Measurements from ENCODE around the gene PRIM2. TPM values are rescaled to one million over a fixed set of nuclear protein-coding genes. Genes with fewer than 3 reads are reported as not detected.
"Not testable (repeated sequence)": the region's sequence is repeated elsewhere in the genome, so short reads cannot be mapped to it uniquely, and the experiment has no call there.

Gene PRIM2
- total RNA-seq, 1 donor from 2014 or later: 3.7 TPM

- DNase-seq (ENCODE audit: low spot score): no peak
- intact Hi-C loops (cut with DNase I): no loop called here
Measured at GRCh38 chr6:57432919-57433684, 115.7 kb downstream of the PRIM2 start.

GRCh38 chr6:57433790-57434189, 116.4 kb downstream of the PRIM2 start:
- DNase-seq (ENCODE audit: low spot score); intact Hi-C loops (cut with DNase I): not testable (repeated sequence)

GRCh38 chr6:57434944-57435343, 117.5 kb downstream of the PRIM2 start:
- intact Hi-C loops (cut with DNase I): no loop called here
- no peak for DNase-seq (ENCODE audit: low spot score)

- intact Hi-C loops (cut with DNase I): no loop called here
- no peak for DNase-seq (ENCODE audit: low spot score)
Measured at GRCh38 chr6:57435475-57436160, 118.2 kb downstream of the PRIM2 start.

- DNase-seq (ENCODE audit: low spot score); intact Hi-C loops (cut with DNase I): not testable (repeated sequence)
Measured at GRCh38 chr6:57440735-57441134, 123.3 kb downstream of the PRIM2 start.

GRCh38 chr6:57442133-57442532, 124.7 kb downstream of the PRIM2 start:
- DNase-seq (ENCODE audit: low spot score); intact Hi-C loops (cut with DNase I): not testable (repeated sequence)

- intact Hi-C loops (cut with DNase I); DNase-seq (ENCODE audit: low spot score): not testable (repeated sequence)
Measured at GRCh38 chr6:57443181-57443580, 125.8 kb downstream of the PRIM2 start.

GRCh38 chr6:57444787-57445186, 127.4 kb downstream of the PRIM2 start:
- intact Hi-C loops (cut with DNase I): not testable (repeated sequence)

GRCh38 chr6:57445379-57445778, 127.9 kb downstream of the PRIM2 start:
- intact Hi-C loops (cut with DNase I); DNase-seq (ENCODE audit: low spot score): not testable (repeated sequence)

More at GRCh38 chr6:57444787-57445186, 127.4 kb downstream of the PRIM2 start:
- DNase-seq (ENCODE audit: low spot score): not testable (repeated sequence)

- intact Hi-C loops (cut with DNase I); DNase-seq (ENCODE audit: low spot score): not testable (repeated sequence)
Measured at GRCh38 chr6:57445790-57446468, 128.5 kb downstream of the PRIM2 start.

GRCh38 chr6:57449496-57450066, 132.2 kb downstream of the PRIM2 start:
- DNase-seq (ENCODE audit: low spot score); intact Hi-C loops (cut with DNase I): not testable (repeated sequence)

- intact Hi-C loops (cut with DNase I); DNase-seq (ENCODE audit: low spot score): not testable (repeated sequence)
Measured at GRCh38 chr6:57459781-57460180, 142.4 kb downstream of the PRIM2 start.

- DNase-seq (ENCODE audit: low spot score); intact Hi-C loops (cut with DNase I): not testable (repeated sequence)
Measured at GRCh38 chr6:57461022-57461421, 143.6 kb downstream of the PRIM2 start.

GRCh38 chr6:57463809-57464208, 146.4 kb downstream of the PRIM2 start:
- DNase-seq (ENCODE audit: low spot score); intact Hi-C loops (cut with DNase I): not testable (repeated sequence)

- DNase-seq (ENCODE audit: low spot score); intact Hi-C loops (cut with DNase I): not testable (repeated sequence)
Measured at GRCh38 chr6:57465968-57466367, 148.5 kb downstream of the PRIM2 start.

- intact Hi-C loops (cut with DNase I): no loop called here
- DNase-seq (ENCODE audit: low spot score): no peak
Measured at GRCh38 chr6:57469072-57469471, 151.6 kb downstream of the PRIM2 start.

- intact Hi-C loops (cut with DNase I); DNase-seq (ENCODE audit: low spot score): not testable (repeated sequence)
Measured at GRCh38 chr6:57470148-57470547, 152.7 kb downstream of the PRIM2 start.

- DNase-seq (ENCODE audit: low spot score); intact Hi-C loops (cut with DNase I): not testable (repeated sequence)
Measured at GRCh38 chr6:57471314-57471864, 154.0 kb downstream of the PRIM2 start.

GRCh38 chr6:57472861-57473362, 155.5 kb downstream of the PRIM2 start:
- intact Hi-C loops (cut with DNase I); DNase-seq (ENCODE audit: low spot score): not testable (repeated sequence)

Data from cardiac septum (tissue), 1 donor.